GM12892 (cell line): Measurements from ENCODE around the gene PTGER3.

ENCODE experiments used
- POLR2A ChIP-seq: IDR thresholded peaks from 2 replicates; pipeline ENCODE4 v1.6.1; 2011; ENCODE audit warnings: low read depth, low read length, control low read depth
- POLR2AphosphoS5 ChIP-seq: IDR thresholded peaks from 2 replicates; pipeline ENCODE4 v1.6.1; 2011; ENCODE audit warnings: low read depth, low read length, control low read depth
- TAF1 ChIP-seq: IDR thresholded peaks from 2 replicates; pipeline ENCODE4 v1.6.1; 2011; ENCODE audit warnings: low read depth, mild to moderate bottlenecking, control low read depth, low read length, borderline replicate concordance

GRCh38 chr1:71037829-71038620 lies 9.6 kb downstream of the PTGER3 start:
- TF ChIP-seq POLR2AphosphoS5, result no peak
- TF ChIP-seq POLR2A, result no peak
- TF ChIP-seq TAF1, result no peak
